NB4 (cell line): ENCODE data around the gene ANKRD12.

Source experiments
- DNase-seq: peaks from one replicate; pipeline ENCODE4 v3.0.0; 2010; ENCODE audit warnings: low read depth
- H3K4me3 ChIP-seq: one replicate; pipeline ENCODE4 v1.5.1; 2011; ENCODE audit warnings: mild to moderate bottlenecking, low read depth, low read length, moderate library complexity
- MYC ChIP-seq: IDR thresholded peaks from 2 replicates; pipeline ENCODE4 v1.6.1; 2011; ENCODE audit warnings: low read depth, low read length
- POLR2A ChIP-seq: IDR thresholded peaks from 2 replicates; pipeline ENCODE4 v1.6.1; 2011; ENCODE audit warnings: mild to moderate bottlenecking; ENCODE audit not compliant: insufficient read length; ENCODE audit errors: extremely low read depth
- TF ChIP-seq, protein P1 (sequence below): IDR thresholded peaks from one replicate; pipeline ENCODE4 v1.5.1; 2012; ENCODE audit warnings: low read depth, low read length
- TF ChIP-seq, protein P2 (sequence below): IDR thresholded peaks from 2 replicates; pipeline ENCODE4 v1.6.1; 2011; ENCODE audit warnings: low read depth, low read length

ANKRD12 gene

DNA sequence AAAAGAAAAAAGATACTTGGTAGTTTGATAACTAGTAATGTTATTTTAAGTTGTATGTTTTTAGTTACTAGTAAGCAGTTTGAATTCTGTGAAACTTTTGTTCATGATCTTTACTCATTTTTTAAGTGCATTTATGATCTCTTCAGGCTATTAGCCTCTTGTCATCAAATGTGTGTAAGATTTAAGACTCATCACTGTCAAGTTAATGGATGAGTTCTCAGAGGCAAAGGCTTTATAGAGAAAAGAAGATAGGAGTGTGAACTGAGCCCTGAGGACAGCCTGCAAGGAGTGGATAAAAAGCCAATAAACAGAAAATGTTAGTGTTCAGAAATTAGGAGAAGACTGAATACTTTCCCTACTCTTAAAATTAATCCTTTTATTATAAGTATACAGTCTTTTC is 20.6 kb upstream of the ANKRD12 start:
- H3K4me3 ChIP-seq: no peak overlapping the region
- no peak for DNase-seq
- TF ChIP-seq, protein P1, sequence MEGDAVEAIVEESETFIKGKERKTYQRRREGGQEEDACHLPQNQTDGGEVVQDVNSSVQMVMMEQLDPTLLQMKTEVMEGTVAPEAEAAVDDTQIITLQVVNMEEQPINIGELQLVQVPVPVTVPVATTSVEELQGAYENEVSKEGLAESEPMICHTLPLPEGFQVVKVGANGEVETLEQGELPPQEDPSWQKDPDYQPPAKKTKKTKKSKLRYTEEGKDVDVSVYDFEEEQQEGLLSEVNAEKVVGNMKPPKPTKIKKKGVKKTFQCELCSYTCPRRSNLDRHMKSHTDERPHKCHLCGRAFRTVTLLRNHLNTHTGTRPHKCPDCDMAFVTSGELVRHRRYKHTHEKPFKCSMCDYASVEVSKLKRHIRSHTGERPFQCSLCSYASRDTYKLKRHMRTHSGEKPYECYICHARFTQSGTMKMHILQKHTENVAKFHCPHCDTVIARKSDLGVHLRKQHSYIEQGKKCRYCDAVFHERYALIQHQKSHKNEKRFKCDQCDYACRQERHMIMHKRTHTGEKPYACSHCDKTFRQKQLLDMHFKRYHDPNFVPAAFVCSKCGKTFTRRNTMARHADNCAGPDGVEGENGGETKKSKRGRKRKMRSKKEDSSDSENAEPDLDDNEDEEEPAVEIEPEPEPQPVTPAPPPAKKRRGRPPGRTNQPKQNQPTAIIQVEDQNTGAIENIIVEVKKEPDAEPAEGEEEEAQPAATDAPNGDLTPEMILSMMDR: no peak
- TF ChIP-seq, protein P2, sequence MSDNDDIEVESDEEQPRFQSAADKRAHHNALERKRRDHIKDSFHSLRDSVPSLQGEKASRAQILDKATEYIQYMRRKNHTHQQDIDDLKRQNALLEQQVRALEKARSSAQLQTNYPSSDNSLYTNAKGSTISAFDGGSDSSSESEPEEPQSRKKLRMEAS: no peak
- no peak for TF ChIP-seq MYC
- no peak for TF ChIP-seq POLR2A

DNA sequence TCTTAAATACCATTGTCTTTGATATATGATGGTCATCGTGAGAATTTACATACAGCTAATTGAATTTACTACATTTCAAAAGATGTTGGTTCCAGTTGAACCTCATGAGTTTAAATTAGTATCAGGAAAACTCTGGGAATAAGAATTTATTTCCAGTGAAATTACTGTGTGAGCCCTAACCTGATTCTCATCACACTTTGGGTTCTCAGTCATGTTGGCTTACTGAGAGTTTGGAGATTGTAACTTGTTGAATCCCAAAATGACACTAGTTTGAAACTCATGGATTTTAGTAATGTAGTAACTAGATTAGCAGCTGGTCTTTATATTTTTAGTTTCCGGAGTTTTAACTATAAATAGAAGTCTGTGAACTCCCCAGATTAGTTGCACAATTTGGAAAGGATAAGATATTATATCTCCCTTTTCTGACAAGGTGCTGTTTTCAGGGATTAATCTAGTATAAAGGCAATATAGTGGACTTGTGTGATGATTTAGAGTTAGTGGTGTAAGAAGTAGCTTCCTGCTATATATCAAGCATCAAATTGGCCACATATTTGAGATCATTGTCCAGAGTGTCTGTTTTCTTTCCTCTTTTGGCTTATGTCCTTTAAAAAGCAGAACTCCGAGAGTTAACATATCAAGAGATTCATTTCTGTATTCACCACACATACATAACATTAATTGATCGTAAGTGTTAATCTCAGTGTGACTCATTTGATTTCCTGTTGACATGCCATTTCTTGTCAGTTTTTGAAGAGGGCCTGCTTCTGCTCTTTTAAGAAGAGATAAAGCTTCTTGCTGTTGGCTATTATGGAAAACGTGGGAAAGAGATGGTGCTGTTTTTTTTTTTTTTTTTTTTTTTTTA is 18.4 kb upstream of the ANKRD12 start:
- DNase-seq: no peak
- TF ChIP-seq POLR2A (no peak), MYC (no peak)
- TF ChIP-seq, protein P2: no peak
- TF ChIP-seq, protein P1: no peak
- no peak overlapping the region for H3K4me3 ChIP-seq

DNA sequence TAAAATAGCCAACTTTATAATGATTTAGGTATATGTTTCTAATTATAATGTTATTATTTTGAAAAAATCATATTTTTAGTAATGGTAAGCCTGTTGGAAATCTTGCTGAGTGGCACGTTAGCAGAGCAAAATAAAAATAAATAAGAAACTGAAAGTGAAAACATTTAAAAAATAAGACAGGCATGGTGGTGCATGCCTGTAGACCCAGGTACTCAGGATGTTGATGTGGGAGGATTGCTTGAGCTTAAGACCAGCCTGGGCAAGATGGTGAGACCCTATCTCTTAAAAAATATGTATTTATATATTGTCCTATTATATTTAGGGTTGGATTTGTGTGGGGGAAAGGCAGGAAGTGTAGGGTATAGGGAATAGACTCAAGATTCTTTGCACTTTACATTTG is 15.8 kb upstream of the ANKRD12 start:
- DNase-seq: no peak
- no peak overlapping the region for H3K4me3 ChIP-seq
- TF ChIP-seq, protein P2: no peak
- no peak for TF ChIP-seq MYC
- TF ChIP-seq, protein P1: no peak
- no peak for TF ChIP-seq POLR2A

DNA sequence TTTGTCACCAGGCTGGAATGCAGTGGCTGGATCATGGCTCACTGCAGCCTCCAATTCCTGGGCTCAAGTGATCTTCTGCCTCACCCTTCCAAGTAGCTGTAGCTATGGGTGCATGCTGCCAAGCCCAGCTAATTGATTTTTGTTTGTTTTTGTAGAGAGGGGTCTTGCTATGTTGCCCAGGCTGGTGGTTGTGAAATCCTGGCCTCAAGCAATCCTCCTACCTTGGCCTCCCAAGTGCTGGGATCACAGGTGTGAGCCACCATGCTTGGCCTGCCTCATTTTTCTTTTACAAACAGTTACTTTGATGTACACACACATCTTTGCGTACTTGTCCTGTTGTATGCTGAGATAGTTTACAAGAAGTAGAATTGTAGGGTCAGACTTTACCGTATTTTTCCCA is 13.1 kb upstream of the ANKRD12 start:
- no peak for TF ChIP-seq POLR2A
- TF ChIP-seq, protein P1: no peak
- no peak for TF ChIP-seq MYC
- TF ChIP-seq, protein P2: no peak
- H3K4me3 ChIP-seq: no peak overlapping the region
- no peak for DNase-seq

DNA sequence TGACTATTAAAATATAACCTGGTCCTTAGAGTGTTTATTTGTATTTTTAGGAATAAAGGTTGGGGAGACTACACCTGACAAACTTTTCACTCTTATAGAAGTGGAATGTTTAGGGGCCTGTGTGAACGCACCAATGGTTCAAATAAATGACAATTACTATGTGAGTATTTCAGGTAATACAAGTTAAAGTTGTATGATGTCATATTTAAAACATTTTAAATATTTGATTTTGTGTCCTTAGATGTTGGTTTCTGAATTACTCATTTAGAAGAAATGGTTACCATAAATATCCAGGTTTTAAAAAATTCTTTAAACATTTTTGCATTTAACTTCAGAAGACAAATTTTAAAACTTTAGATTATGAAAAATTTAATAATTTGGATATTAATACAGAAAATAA is 11.8 kb upstream of the ANKRD12 start:
- TF ChIP-seq, protein P1: no peak
- no peak for TF ChIP-seq MYC
- TF ChIP-seq, protein P2: no peak
- TF ChIP-seq POLR2A: no peak
- H3K4me3 ChIP-seq: no peak overlapping the region
- no peak for DNase-seq
